Prostate gland (tissue), 2 donors: ENCODE data around the gene SOX9. TPM values are rescaled to one million over a fixed set of nuclear protein-coding genes. Genes with fewer than 3 reads are reported as not detected.

Experiments used
- DNase-seq: peaks from one replicate; pipeline ENCODE4 v3.0.0-alpha.2; 2019; ENCODE audit warnings: low spot score
- H3K27ac ChIP-seq, 2 donors: fragments of 200-600 bp; sonication (generic); 2 replicates each; pipeline ENCODE4 v1.5.1; 2017 to 2019
- H3K27me3 ChIP-seq: fragments of 200-600 bp; sonication (generic); replicated peaks from 2 replicates; pipeline ENCODE4 v1.5.1; 2019; ENCODE audit not compliant: insufficient read depth
- H3K36me3 ChIP-seq, 2 donors: fragments of 200-600 bp; sonication (generic); 1 replicate in 1 of 2; 2 replicates in 1 of 2; pipeline versions ENCODE4 v1.5.1 to v1.8.1; 2017 to 2019
- H3K4me1 ChIP-seq: fragments of 200-600 bp; sonication (generic); replicated peaks from 2 replicates; pipeline ENCODE4 v1.5.1; 2019
- H3K4me3 ChIP-seq, 2 donors: fragments of 200-600 bp; sonication (generic); 2 replicates each; pipeline ENCODE4 v1.5.1; 2017 to 2019
- H3K9me3 ChIP-seq: fragments of 200-600 bp; sonication (generic); 2 replicates; pipeline ENCODE4 v1.5.1; 2017
- POLR2A ChIP-seq: fragments of 450-650 bp; IDR thresholded peaks from one replicate; pipeline ENCODE4 v1.6.1; 2016; ENCODE audit warnings: antibody characterized with exemption, mild to moderate bottlenecking
- POLR2AphosphoS5 ChIP-seq: sonication (generic); formaldehyde crosslinking; IDR thresholded peaks from one replicate; pipeline ENCODE4 v1.6.1; 2017; ENCODE audit warnings: antibody characterized with exemption
- WGBS: methylation state at CpG from one replicate; pipeline ENCODE4 v1.1.5; 2018; 5-methylcytosine and 5-hydroxymethylcytosine counted together
- intact Hi-C: fragments of 100-400 bp; cut with DNase I; formaldehyde crosslinking; loops from one replicate; pipeline ENCODE4 v1.14.2; 2022
- total RNA-seq, 2 donors: library from RNA; depleted of rRNA; stranded (reverse); fragments of >200 nt; gene quantifications; one replicate each; pipeline ENCODE4 v1.1.0, GENCODE V29; 2016
- TF ChIP-seq, protein P1 (sequence below), 4 experiments: fragments of 200-600 bp in 2 of 4; fragments of 450-650 bp in 2 of 4; sonication (generic) in 2 of 4; IDR thresholded peaks; 1 replicate in 3 of 4; 2 replicates in 1 of 4; pipeline ENCODE4 v1.5.1; 2016 to 2019; ENCODE audit warnings: antibody characterized with exemption in 4 of 4, mild to moderate bottlenecking in 2 of 4, moderate library complexity in 2 of 4

SOX9 gene
- total RNA-seq, 2 donors from 2014 or later = 92.8 to 204 TPM

DNA sequence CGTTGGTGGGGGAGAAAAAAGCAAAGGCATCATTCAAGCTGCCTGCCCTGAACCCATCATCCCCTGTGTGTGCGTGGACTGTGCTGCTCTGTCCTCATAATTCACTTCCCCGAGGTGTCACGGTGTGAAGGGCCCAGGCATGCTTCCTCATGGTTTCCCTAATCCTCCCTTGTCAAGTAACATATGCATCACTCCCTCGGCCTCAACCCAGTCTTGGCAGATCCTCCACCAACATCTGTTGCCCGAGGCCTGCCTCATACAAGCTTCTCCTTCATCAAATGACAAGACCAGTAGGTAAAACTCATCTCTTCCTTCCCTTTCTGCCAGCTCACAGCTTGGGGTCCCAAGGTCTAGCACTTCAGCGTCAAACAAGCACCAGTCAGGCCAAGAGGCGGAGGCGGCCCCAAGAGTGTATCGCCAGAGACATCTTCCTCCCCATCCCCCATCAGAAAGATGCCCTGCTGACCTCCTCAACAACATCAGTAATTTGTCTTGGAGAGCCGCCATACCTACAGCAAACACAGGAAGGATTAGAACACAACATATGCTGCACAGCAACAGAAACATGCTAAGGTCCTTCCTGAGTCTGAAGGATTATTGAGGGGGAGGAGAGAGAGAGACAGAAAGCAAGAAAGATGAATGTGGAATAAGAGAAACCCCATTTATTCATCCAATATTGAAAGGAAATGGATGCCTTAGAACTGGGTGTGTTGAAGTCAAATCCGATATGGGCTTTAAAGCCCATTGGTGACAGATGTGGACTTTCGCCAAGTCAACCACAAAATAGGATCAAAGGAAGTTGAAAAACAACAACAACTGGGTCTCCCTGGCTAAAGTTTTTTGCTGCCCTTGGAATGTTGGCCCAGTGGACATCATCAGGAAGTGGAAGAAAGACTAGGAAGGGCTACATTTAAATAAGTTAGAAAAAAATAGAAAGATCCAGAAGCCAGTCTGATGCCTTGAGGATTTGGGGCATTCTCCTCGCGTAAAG lies 38.4 kb downstream of the SOX9 start:
- Histone ChIP-seq H3K4me3 (no peak overlapping the region), H3K9me3 (no peaks in the 10 kb centered on the region), H3K27me3 (no peaks in the 10 kb centered on the region), H3K36me3 (no peaks in the 10 kb centered on the region), H3K4me1 (no peaks in the 10 kb centered on the region), H3K27ac (no peak overlapping the region)
- intact Hi-C loops = no loop called here
- DNase-seq = no peak
- WGBS = 86% methylated on average over 15 of the region's 15 CpGs
- TF ChIP-seq, protein P1, sequence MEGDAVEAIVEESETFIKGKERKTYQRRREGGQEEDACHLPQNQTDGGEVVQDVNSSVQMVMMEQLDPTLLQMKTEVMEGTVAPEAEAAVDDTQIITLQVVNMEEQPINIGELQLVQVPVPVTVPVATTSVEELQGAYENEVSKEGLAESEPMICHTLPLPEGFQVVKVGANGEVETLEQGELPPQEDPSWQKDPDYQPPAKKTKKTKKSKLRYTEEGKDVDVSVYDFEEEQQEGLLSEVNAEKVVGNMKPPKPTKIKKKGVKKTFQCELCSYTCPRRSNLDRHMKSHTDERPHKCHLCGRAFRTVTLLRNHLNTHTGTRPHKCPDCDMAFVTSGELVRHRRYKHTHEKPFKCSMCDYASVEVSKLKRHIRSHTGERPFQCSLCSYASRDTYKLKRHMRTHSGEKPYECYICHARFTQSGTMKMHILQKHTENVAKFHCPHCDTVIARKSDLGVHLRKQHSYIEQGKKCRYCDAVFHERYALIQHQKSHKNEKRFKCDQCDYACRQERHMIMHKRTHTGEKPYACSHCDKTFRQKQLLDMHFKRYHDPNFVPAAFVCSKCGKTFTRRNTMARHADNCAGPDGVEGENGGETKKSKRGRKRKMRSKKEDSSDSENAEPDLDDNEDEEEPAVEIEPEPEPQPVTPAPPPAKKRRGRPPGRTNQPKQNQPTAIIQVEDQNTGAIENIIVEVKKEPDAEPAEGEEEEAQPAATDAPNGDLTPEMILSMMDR (IDR thresholded peaks at IDR 0.05) = no peak
- TF ChIP-seq POLR2A (no peak), POLR2AphosphoS5 (no peak)

- Histone ChIP-seq H3K4me1 (peaks cover 5% of the 10 kb centered on the region), H3K36me3 (no peaks in the 10 kb centered on the region), H3K27me3 (no peaks in the 10 kb centered on the region), H3K27ac (no peak overlapping the region), H3K4me3 (no peak overlapping the region), H3K9me3 (no peaks in the 10 kb centered on the region)
- no peak for DNase-seq
- TF ChIP-seq POLR2A (no peak), POLR2AphosphoS5 (no peak)
- TF ChIP-seq, protein P1 (IDR thresholded peaks at IDR 0.05) = no peak
- intact Hi-C loops = no loop called here
- 89% methylated on average over 2 of the region's 2 CpGs for WGBS
These were observed 41.7 kb downstream of the SOX9 start for GRCh38 chr17:72162569-72162968.

DNA sequence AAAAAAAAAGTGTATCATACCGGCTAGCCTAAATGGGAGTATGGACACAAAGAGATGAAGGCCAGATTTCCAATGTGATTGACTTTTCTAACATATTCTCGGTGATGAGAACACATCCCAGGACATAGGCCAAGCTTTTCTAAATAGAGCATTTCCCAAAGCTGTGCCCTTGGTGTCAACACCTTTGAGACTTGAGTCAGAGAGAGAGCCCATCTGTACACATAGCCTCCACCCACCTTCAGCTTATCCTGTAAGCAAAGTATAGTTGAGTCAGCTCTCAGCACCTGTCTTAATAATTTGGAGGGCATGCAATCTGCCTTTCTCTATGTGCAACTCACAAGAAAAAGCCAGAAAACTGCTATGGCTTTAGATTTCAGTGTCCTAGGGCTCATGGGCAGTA lies 42.7 kb downstream of the SOX9 start:
- H3K27me3 ChIP-seq = no peaks in the 10 kb centered on the region
- H3K27ac ChIP-seq = no peak overlapping the region
- WGBS = 94% methylated on average over 2 of the region's 2 CpGs
- TF ChIP-seq, protein P1 (IDR thresholded peaks at IDR 0.05) = no peak
- TF ChIP-seq POLR2A = no peak
- no peak for TF ChIP-seq POLR2AphosphoS5
- no peak for DNase-seq
- H3K4me1 ChIP-seq = peaks cover 5% of the 10 kb centered on the region
- H3K9me3 ChIP-seq = no peaks in the 10 kb centered on the region
- intact Hi-C loops = no loop called here
- H3K36me3 ChIP-seq = no peaks in the 10 kb centered on the region
- no peak overlapping the region for H3K4me3 ChIP-seq

GRCh38 chr17:72164158-72164739 lies 43.4 kb downstream of the SOX9 start:
- 91% methylated on average over 3 of the region's 3 CpGs for WGBS
- intact Hi-C loops = no loop called here
- H3K36me3 ChIP-seq = no peaks in the 10 kb centered on the region
- no peak for DNase-seq
- no peak overlapping the region for H3K4me3 ChIP-seq
- H3K4me1 ChIP-seq = peaks cover 5% of the 10 kb centered on the region
- TF ChIP-seq, protein P1 (IDR thresholded peaks at IDR 0.05) = no peak
- no peak overlapping the region for H3K27ac ChIP-seq
- no peaks in the 10 kb centered on the region for H3K9me3 ChIP-seq
- H3K27me3 ChIP-seq = no peaks in the 10 kb centered on the region
